AG04450 (cell line): ENCODE results near the gene PTGES3. TPM values are rescaled to one million over a fixed set of nuclear protein-coding genes. Genes with fewer than 3 reads are reported as not detected.

Source experiments
- CTCF ChIA-PET: fragments of 300-600, 350-600 bp; formaldehyde crosslinking; extraction: SDS; loops from one replicate; lab custom pipeline; 2022; ENCODE audit warnings: antibody characterized with exemption, inconsistent platforms; lab: Charles Lee
- POLR2A ChIA-PET: fragments of 350-600 bp; formaldehyde crosslinking; extraction: SDS; loops from one replicate; lab custom pipeline; 2021; ENCODE audit warnings: antibody characterized with exemption, inconsistent platforms; lab: Yijun Ruan, JAX
- DNase-seq: peaks from one replicate; pipeline ENCODE4 v3.0.0-alpha.2; 2011; ENCODE audit warnings: low read depth, low spot score
- H3K27ac ChIP-seq: one replicate; pipeline ENCODE4 v1.5.1; 2012; ENCODE audit warnings: low read depth, low read length, control low read depth
- H3K27me3 ChIP-seq: one replicate; pipeline ENCODE4 v1.6.0; 2012; ENCODE audit warnings: low read length; ENCODE audit not compliant: control insufficient read depth, insufficient read depth
- H3K4me3 ChIP-seq: 2 replicates; pipeline ENCODE4 v1.5.1; 2011; ENCODE audit warnings: mild to moderate bottlenecking, low read depth, low read length, control low read depth
- H3K9me3 ChIP-seq: 2 replicates; pipeline ENCODE4 v1.5.1; 2012; ENCODE audit warnings: low read length; ENCODE audit not compliant: control insufficient read depth, insufficient read depth
- CTCF ChIP-seq: IDR thresholded peaks from 2 replicates; pipeline ENCODE4 v1.5.1; 2011; ENCODE audit warnings: low read depth, low read length, control low read depth, inconsistent platforms
- polyA plus RNA-seq: library from polyadenylated mRNA; depleted of rRNA; stranded (reverse); fragments of >200 nt; gene quantifications from 2 replicates; pipeline ENCODE4 v1.2.3, GENCODE V29; 2011

Gene PTGES3
- polyA plus RNA-seq, 1 experiment: 112 TPM

- H3K27me3 ChIP-seq: no peaks in the 10 kb centered on the region
- peak overlapping the region; percentile 99 for H3K4me3 ChIP-seq
- H3K27ac ChIP-seq: no peak overlapping the region
- no peaks in the 10 kb centered on the region for H3K9me3 ChIP-seq
- no peak for DNase-seq
- ChIA-PET CTCF (interaction anchor here (3.1 kb wide), 1 partner anchor 8 kb away, joined by 33 read pairs; no protein-coding TSS in a partner anchor), POLR2A (interaction anchor here (1.2 to 1.6 kb wide), 2 partner anchors 8 to 79 kb away, joined by 3 to 12 read pairs; no protein-coding TSS in a partner anchor)
- TF ChIP-seq CTCF: no peak
These were observed 43.4 kb downstream of the PTGES3 start for GRCh38 chr12:56644654-56645053.

- ChIA-PET CTCF (interaction anchor here (0.6 kb wide), 1 partner anchor 366 kb away, joined by 4 read pairs; no protein-coding TSS in a partner anchor), POLR2A (no interaction called here)
- no peak for TF ChIP-seq CTCF
- no peak overlapping the region for H3K4me3 ChIP-seq
- no peak for DNase-seq
- no peaks in the 10 kb centered on the region for H3K27me3 ChIP-seq
- H3K9me3 ChIP-seq: no peaks in the 10 kb centered on the region
- no peak overlapping the region for H3K27ac ChIP-seq
These were observed 46.9 kb downstream of the PTGES3 start for GRCh38 chr12:56641219-56641618.

GRCh38 chr12:56637621-56638020, 50.5 kb downstream of the PTGES3 start:
- Histone ChIP-seq H3K27me3 (no peaks in the 10 kb centered on the region), H3K9me3 (no peaks in the 10 kb centered on the region), H3K4me3 (no peak overlapping the region), H3K27ac (no peak overlapping the region)
- CTCF ChIA-PET: interaction anchor here (0.7 to 0.9 kb wide), 2 partner anchors 115 to 121 kb away, joined by 3 to 4 read pairs; partner anchors contain the start of gene RBMS2
- DNase-seq: no peak
- POLR2A ChIA-PET: no interaction called here
- TF ChIP-seq CTCF: no peak

GRCh38 chr12:56636675-56637540, 51.2 kb downstream of the PTGES3 start:
- H3K4me3 ChIP-seq: peak overlapping the region; percentile 81
- ChIA-PET CTCF (interaction anchor here (0.5 to 3.8 kb wide), 80 partner anchors 9 to 788 kb away, joined by 3 to 51 read pairs (median 4); partner anchors contain the start of genes ATP5F1B, NACA, PTGES3 and RBMS2), POLR2A (interaction anchor here (0.5 to 1.7 kb wide), 16 partner anchors 8 to 451 kb away, joined by 3 to 15 read pairs (median 5); partner anchors contain the start of genes ATP5F1B, CNPY2, NAB2 and NACA)
- TF ChIP-seq CTCF: peak; percentile 72
- peak overlapping the region; percentile 87 for H3K27ac ChIP-seq
- DNase-seq: peak; percentile 100
- no peaks in the 10 kb centered on the region for H3K27me3 ChIP-seq
- no peaks in the 10 kb centered on the region for H3K9me3 ChIP-seq
